KMS-11 (cell line): ENCODE data around the gene ERI2.

ENCODE experiments used
- H2AFZ ChIP-seq: fragments of 200-600 bp; sonication (generic); 2 replicates; pipeline ENCODE4 v1.6.1; 2016; ENCODE audit warnings: antibody characterized with exemption, mixed run types, low read depth
- H3K27ac ChIP-seq: fragments of 200-600 bp; sonication (generic); 2 replicates; pipeline ENCODE4 v1.6.1; 2016; ENCODE audit warnings: mild to moderate bottlenecking, mixed run types
- H3K27me3 ChIP-seq: fragments of 200-600 bp; sonication (generic); 2 replicates; pipeline ENCODE4 v1.6.1; 2017; ENCODE audit warnings: mild to moderate bottlenecking, low read depth, mixed run types, moderate library complexity; ENCODE audit not compliant: insufficient read depth
- H3K36me3 ChIP-seq: fragments of 200-600 bp; sonication (generic); 2 replicates; pipeline ENCODE4 v1.6.1; 2017; ENCODE audit warnings: mild to moderate bottlenecking, mixed run types; ENCODE audit not compliant: insufficient read depth
- H3K4me1 ChIP-seq: fragments of 200-600 bp; sonication (generic); 2 replicates; pipeline ENCODE4 v1.6.1; 2016; ENCODE audit warnings: mild to moderate bottlenecking, low read depth, mixed run types; ENCODE audit not compliant: poor library complexity, severe bottlenecking
- H3K4me2 ChIP-seq: fragments of 200-600 bp; sonication (generic); 2 replicates; pipeline ENCODE4 v1.7.0; 2016; ENCODE audit warnings: mild to moderate bottlenecking, mixed run types
- H3K4me3 ChIP-seq: fragments of 200-600 bp; sonication (generic); IDR thresholded peaks from 2 replicates; pipeline ENCODE4 v1.6.1; 2017; ENCODE audit warnings: low read depth, low read length, mixed read lengths; ENCODE audit not compliant: insufficient read depth
- H3K79me2 ChIP-seq: fragments of 200-600 bp; sonication (generic); 2 replicates; pipeline ENCODE4 v1.6.1; 2016; ENCODE audit warnings: low read depth, mixed run types; ENCODE audit not compliant: insufficient read depth
- H3K9ac ChIP-seq: fragments of 200-600 bp; sonication (generic); 2 replicates; pipeline ENCODE4 v1.6.1; 2016; ENCODE audit warnings: mild to moderate bottlenecking, mixed run types
- H4K20me1 ChIP-seq: fragments of 200-600 bp; sonication (generic); 2 replicates; pipeline ENCODE4 v1.6.1; 2016; ENCODE audit warnings: mild to moderate bottlenecking, mixed run types; ENCODE audit not compliant: insufficient read depth
- TF ChIP-seq, protein P1 (sequence below): fragments of 200-600 bp; sonication (generic); conservative IDR thresholded peaks from 2 replicates; pipeline ENCODE4 v1.6.1; 2017; ENCODE audit warnings: low read depth, mild to moderate bottlenecking, antibody characterized with exemption, low read length, moderate library complexity, mixed read lengths

ERI2 gene

DNA sequence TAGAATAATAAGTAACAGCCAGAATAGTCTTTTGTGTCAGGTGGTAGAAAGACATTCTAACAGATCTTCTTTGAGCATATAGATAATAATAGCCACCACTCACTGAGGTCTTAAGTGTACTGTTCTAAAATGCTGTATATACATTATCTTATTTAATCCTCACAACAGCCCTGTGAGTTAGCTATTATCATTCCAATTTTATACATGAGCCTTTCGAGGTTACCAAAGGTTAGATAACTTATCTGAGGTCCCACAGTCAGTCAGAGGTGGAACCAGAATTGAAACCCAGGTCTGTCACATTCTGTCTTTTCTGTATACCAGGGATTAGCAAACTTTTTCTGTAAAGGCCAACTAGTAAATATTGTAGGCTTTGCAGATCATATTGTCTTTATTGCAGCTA is 23.3 kb upstream of the ERI2 start:
- no peaks in the 10 kb centered on the region for H3K36me3 ChIP-seq
- no peak overlapping the region for H3K4me2 ChIP-seq
- H3K27ac ChIP-seq, result no peak overlapping the region
- H3K4me1 ChIP-seq, result no peaks in the 10 kb centered on the region
- H3K79me2 ChIP-seq, result no peaks in the 10 kb centered on the region
- H2AFZ ChIP-seq, result no peak overlapping the region
- no peaks in the 10 kb centered on the region for H4K20me1 ChIP-seq
- H3K27me3 ChIP-seq, result no peaks in the 10 kb centered on the region
- H3K9ac ChIP-seq, result no peak overlapping the region
- TF ChIP-seq, protein P1, sequence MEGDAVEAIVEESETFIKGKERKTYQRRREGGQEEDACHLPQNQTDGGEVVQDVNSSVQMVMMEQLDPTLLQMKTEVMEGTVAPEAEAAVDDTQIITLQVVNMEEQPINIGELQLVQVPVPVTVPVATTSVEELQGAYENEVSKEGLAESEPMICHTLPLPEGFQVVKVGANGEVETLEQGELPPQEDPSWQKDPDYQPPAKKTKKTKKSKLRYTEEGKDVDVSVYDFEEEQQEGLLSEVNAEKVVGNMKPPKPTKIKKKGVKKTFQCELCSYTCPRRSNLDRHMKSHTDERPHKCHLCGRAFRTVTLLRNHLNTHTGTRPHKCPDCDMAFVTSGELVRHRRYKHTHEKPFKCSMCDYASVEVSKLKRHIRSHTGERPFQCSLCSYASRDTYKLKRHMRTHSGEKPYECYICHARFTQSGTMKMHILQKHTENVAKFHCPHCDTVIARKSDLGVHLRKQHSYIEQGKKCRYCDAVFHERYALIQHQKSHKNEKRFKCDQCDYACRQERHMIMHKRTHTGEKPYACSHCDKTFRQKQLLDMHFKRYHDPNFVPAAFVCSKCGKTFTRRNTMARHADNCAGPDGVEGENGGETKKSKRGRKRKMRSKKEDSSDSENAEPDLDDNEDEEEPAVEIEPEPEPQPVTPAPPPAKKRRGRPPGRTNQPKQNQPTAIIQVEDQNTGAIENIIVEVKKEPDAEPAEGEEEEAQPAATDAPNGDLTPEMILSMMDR, result no peak
- no peak overlapping the region for H3K4me3 ChIP-seq

DNA sequence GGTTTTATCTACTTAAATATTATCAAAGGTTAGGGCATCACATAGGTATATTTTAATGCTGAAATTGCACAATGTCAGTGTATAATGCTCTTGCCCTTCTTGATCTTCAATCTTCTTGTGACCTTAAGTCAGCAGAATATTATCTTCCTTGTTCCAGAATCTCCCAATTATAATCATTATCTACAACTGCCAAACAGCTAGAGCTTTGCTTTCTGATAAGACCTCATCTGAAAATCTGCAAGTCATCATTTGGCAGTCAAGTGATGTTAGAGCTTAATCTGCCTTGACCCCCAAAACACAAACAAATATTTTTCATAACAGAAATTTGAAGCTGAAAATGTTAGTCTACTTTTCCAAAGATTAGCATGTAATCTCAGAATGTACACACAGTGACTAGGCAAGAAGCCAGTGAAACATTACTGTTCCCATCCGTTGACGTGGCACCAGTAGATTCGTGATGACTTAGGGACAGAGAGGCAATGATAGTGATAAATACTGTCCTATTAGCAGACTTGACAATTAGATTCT is 19.8 kb upstream of the ERI2 start:
- TF ChIP-seq, protein P1, result no peak
- no peak overlapping the region for H3K9ac ChIP-seq
- H3K4me2 ChIP-seq, result no peak overlapping the region
- H3K79me2 ChIP-seq, result no peaks in the 10 kb centered on the region
- no peaks in the 10 kb centered on the region for H3K4me1 ChIP-seq
- no peak overlapping the region for H3K27ac ChIP-seq
- no peak overlapping the region for H2AFZ ChIP-seq
- no peaks in the 10 kb centered on the region for H3K27me3 ChIP-seq
- no peaks in the 10 kb centered on the region; the same call in 1 of the 2 replicates for H4K20me1 ChIP-seq
- no peak overlapping the region for H3K4me3 ChIP-seq
- H3K36me3 ChIP-seq, result no peaks in the 10 kb centered on the region

DNA sequence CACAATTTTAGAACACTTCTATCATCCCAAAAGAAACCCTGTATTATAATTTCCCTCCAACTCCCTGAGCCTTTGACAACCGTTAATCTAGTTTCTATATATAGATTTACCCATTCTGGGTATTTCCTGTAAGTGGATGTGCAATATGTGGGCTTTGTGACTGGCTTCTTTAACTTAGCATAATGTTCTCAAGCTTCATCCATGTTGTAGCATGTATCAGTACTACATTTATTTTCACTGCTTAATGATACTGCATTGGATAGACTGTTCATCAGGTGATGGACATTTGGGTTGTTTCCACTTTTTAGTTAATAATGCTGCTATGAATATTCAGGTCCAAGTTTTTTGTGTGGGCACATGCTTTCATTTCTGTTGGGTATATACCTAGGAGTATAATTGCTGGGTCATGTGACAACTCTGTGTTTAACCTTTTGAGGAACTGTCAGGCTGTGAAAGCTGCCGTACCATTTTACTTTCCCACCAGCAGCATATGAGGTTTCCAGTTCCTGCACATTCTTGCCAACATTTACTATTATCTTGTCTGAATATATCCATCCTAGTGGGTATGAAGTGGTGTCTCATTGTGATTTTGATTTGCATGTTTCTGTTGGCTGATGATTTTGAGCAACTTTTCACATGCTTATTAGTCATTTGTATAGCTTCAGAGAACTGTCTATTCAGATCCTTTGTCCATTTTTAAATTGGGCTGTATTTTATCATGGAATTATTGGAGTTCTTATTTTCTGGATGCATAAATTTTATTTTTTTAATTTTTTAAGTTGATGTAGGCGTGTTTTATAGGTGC is 16.5 kb upstream of the ERI2 start:
- H3K4me2 ChIP-seq, result no peak overlapping the region
- no peaks in the 10 kb centered on the region; the same call in 1 of the 2 replicates for H4K20me1 ChIP-seq
- no peak overlapping the region for H3K9ac ChIP-seq
- TF ChIP-seq, protein P1, result no peak
- no peak overlapping the region for H3K27ac ChIP-seq
- H3K4me1 ChIP-seq, result no peaks in the 10 kb centered on the region
- H3K4me3 ChIP-seq, result no peak overlapping the region
- H2AFZ ChIP-seq, result no peak overlapping the region
- H3K27me3 ChIP-seq, result no peaks in the 10 kb centered on the region
- H3K36me3 ChIP-seq, result no peaks in the 10 kb centered on the region
- H3K79me2 ChIP-seq, result no peaks in the 10 kb centered on the region

DNA sequence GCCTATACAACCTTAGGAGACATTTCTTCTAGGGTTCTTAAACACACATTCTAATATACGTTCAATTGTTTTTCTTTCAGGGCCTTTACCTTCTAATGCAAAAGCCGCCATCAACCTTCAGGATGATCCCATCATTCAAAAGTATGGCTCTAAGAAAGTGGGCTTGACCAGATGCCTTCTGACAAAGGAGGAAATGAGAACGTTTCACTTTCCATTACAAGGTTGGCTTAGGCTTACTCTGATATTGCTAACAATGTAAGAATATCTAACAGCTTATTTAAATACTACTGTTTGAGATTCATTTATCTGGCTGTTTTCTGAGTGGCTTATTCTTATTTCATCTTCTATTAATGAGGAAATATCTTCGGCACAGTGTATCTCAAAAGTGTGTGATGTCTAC is 15.4 kb upstream of the ERI2 start:
- H3K79me2 ChIP-seq, result no peaks in the 10 kb centered on the region
- no peak overlapping the region for H3K4me3 ChIP-seq
- no peak overlapping the region for H3K4me2 ChIP-seq
- no peaks in the 10 kb centered on the region for H3K36me3 ChIP-seq
- H3K4me1 ChIP-seq, result no peaks in the 10 kb centered on the region
- no peak overlapping the region for H3K27ac ChIP-seq
- H4K20me1 ChIP-seq, result no peaks in the 10 kb centered on the region; the same call in 1 of the 2 replicates
- H3K9ac ChIP-seq, result no peak overlapping the region
- TF ChIP-seq, protein P1, result no peak
- no peaks in the 10 kb centered on the region for H3K27me3 ChIP-seq
- no peak overlapping the region for H2AFZ ChIP-seq
